GM12892 (cell line): Measurements from ENCODE around the gene EPN2.

Experiments used
- POLR2A ChIP-seq: IDR thresholded peaks from 2 replicates; pipeline ENCODE4 v1.6.1; 2011; ENCODE audit warnings: low read depth, low read length, control low read depth
- POLR2AphosphoS5 ChIP-seq: IDR thresholded peaks from 2 replicates; pipeline ENCODE4 v1.6.1; 2011; ENCODE audit warnings: low read depth, low read length, control low read depth
- TAF1 ChIP-seq: IDR thresholded peaks from 2 replicates; pipeline ENCODE4 v1.6.1; 2011; ENCODE audit warnings: low read depth, mild to moderate bottlenecking, control low read depth, low read length, borderline replicate concordance

- TF ChIP-seq POLR2AphosphoS5 (no peak), POLR2A (no peak), TAF1 (no peak)
These were observed 93.1 kb downstream of the EPN2 start for GRCh38 chr17:19330271-19330670.
